Left cardiac atrium (tissue), 4 donors: ENCODE measurements around the gene ITGA6. TPM values are rescaled to one million over a fixed set of nuclear protein-coding genes. Genes with fewer than 3 reads are reported as not detected.

Experiments used
- ATAC-seq, 2 donors: fragments of 200-7000 bp; cut with Tn5 transposase; one replicate each; pipeline ENCODE4 v1.9.1; 2020; ENCODE audit warnings: mild to moderate bottlenecking in 2 of 2, moderate library complexity in 2 of 2
- DNase-seq: peaks from one replicate; pipeline ENCODE4 v3.0.0-alpha.2; 2020
- intact Hi-C, 2 donors: fragments of 100-400 bp; cut with DNase I; formaldehyde crosslinking; loops; one replicate each; pipeline versions ENCODE4 v1.14.1 to v1.15.1; 2022 to 2023
- total RNA-seq, 2 donors: library from RNA; stranded (reverse); fragmentation: NEBNext Ultra II Directional; extraction: Animal tissue kit (Norgen Biotek cat#: 25700); gene quantifications; one replicate each; pipeline ENCODE4 v1.2.1, GENCODE V29; 2021
- donor health status: DM: no; HTN: yes; CAD: no.
- donor health status: DM: no; HTN: yes; CAD: no; lungs with severe emphysema.
- donor health status: DM: yes; HTN: yes; CAD: no.
- donor health status: Dilated cardiomyopathy.

ITGA6 gene
- total RNA-seq, 2 donors from 2014 or later, result 47.0 to 53.3 TPM

GRCh38 chr2:172412984-172413492 is 14.3 kb upstream of the ITGA6 start:
- DNase-seq (no peak), ATAC-seq (peak in 1 of 2 donors; percentile 84)
- intact Hi-C loops, result no loop called here

DNA sequence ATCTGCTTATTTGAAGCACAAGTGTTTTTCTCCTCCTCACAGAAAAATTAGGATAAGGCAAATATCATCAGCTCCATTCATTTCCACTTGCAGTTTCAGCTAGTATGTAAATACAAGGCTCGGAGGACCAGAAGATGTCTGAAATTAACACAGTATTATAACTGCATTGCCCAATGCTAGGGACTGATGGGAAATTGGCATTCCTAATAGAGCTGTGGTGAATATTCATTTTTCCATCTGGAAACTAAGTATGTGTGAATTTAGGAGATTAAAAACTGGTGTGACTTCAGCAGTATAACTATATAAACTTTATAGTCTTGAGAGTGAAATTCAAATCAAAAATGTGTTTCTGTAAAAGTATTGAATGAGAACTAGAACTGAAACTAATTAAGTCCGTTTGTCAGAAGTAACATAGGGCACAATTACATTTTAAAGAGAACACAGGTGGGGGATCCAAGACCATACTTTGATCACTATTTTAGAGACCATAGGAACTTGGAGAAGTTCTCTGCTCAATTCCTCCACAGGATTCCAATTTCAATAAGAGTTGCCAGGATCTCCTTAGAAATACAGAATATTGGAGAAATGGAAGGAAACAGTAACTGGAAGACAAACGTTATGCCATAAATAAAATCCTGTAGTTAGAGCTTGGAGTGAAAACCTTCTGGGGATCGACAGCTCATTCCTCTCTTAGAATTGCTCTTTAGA is 12.1 kb upstream of the ITGA6 start:
- intact Hi-C loops, result loop anchor here in 1 of 2 donors (5.0 kb wide), 1 partner anchor 63 kb away; no protein-coding TSS in a partner anchor

DNA sequence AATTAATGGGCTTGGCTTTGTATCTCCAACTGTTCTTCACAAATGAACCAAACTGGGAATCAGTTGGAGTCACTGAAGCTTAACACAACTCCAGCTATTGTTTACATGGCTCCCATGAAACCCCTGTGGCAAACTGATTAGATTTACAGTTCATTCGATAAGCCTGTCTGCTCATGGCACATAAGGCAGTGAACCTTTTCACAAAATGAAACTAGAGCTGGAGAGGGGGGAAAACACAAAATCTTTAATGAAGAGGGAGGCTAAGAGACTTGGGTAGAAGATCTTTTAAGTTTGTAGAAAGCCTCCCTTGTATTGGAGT is 11.6 kb upstream of the ITGA6 start:
- DNase-seq (no peak), ATAC-seq (no peak)
- intact Hi-C loops, result loop anchor here in 1 of 2 donors (5.0 kb wide), 1 partner anchor 64 kb away; no protein-coding TSS in a partner anchor

More for the DNA sequence above, 12.1 kb upstream of the ITGA6 start:
- ATAC-seq (no peak), DNase-seq (no peak)

- no peak for ATAC-seq
- DNase-seq, result no peak
- intact Hi-C loops, result loop anchor here in 1 of 2 donors (5.0 kb wide), 1 partner anchor 64 kb away; no protein-coding TSS in a partner anchor
These were observed 10.8 kb upstream of the ITGA6 start for GRCh38 chr2:172416447-172417058.

- intact Hi-C loops, result no loop called here
- DNase-seq (no peak), ATAC-seq (no peak)
These were observed 7.2 kb upstream of the ITGA6 start for GRCh38 chr2:172420216-172420615.

DNA sequence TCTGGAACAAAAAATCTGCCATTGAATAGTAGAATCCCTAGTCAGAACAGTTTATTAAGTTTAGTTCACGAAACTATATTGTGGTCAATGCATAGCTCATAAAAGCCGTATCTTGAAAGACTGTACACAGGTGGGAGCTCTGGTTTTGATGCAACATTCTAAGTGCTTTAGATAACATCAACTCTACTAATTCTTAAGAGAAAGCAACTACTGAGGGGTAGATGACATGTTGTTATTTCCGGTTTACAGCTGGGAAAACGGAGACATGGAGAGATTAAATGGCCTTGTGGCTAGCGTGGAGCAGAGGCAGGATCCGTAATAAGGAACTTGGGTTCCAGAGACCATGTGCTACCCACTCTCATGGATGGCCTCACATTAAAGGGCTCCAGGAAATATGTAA is 4.2 kb upstream of the ITGA6 start:
- no peak for ATAC-seq
- intact Hi-C loops, result no loop called here
- DNase-seq, result no peak

DNA sequence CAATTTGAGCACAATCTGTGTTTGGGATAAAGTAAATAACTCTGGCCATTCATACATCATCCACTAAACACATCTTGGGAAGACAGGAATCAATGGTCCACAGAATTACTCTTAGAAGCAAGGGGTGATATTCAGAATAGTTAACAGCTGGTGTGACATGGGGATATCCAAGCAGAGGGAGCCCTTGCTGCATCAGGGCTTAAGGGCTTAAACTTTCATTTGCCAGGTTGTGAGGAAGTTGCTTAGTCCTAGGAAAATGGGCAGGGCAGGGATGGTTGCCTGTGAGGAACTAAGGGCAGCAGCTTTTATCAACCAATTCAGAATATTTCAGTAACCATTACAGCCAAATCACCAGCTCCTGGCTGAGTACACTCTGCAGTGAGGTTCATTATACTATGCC is 2.0 kb upstream of the ITGA6 start:
- ATAC-seq, result no peak

GRCh38 chr2:172426635-172427255 is 641 bp upstream of the ITGA6 start:
- intact Hi-C loops, result loop anchor here in 1 of 2 donors (5.0 kb wide), 1 partner anchor 36 kb away; no protein-coding TSS in a partner anchor
- no peak for ATAC-seq
- no peak for DNase-seq

More for the DNA sequence above, 2.0 kb upstream of the ITGA6 start:
- DNase-seq, result no peak
- intact Hi-C loops, result loop anchor here in 1 of 2 donors (5.0 kb wide), 1 partner anchor 37 kb away; no protein-coding TSS in a partner anchor

- DNase-seq (peak; percentile 61), ATAC-seq (peak; percentile 76 to 92)
- intact Hi-C loops, result loop anchor here in 1 of 2 donors (5.0 kb wide), 1 partner anchor 34 kb away; no protein-coding TSS in a partner anchor
These were observed 825 bp downstream of the ITGA6 start for GRCh38 chr2:172427990-172428831.

- intact Hi-C loops, result loop anchor here in 1 of 2 donors (5.0 kb wide), 1 partner anchor 33 kb away; no protein-coding TSS in a partner anchor
- no peak for ATAC-seq
- DNase-seq, result no peak
These were observed 1.4 kb downstream of the ITGA6 start for GRCh38 chr2:172428832-172429210.

DNA sequence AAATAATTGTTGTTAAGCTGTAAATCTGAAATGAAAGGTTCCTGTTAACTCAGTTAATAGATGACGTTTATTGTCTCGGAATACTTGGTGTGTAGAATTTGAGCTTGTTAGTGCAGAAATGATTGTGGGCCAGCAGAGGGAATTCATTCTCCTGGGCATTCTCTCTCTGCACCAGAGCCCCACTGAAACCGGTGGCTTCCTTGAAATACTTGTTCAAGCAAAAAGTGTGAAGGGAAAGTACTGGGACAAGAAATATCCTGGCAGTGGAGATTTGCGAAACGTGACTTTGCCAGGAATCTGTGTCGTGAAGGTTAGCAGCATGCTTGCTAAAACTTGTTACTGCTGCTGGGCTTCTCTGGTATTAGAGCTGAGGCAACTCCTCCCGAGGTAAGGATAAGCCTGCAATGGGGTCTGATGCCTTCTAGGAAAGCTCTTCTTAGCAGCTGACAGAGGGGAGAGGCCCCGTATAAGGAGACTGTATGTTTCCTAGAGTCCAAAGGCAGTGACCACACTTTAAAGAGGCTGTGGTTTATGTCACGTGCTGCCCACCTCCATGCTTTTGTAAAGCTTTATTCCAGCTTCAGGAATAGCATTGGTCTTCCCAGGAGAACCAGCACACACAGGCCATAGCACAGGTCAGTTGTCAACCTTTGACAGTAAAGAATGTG is 2.0 kb downstream of the ITGA6 start:
- DNase-seq, result no peak
- intact Hi-C loops, result loop anchor here in 1 of 2 donors (5.0 kb wide), 1 partner anchor 33 kb away; no protein-coding TSS in a partner anchor
- no peak for ATAC-seq

GRCh38 chr2:172430027-172430426 is 2.6 kb downstream of the ITGA6 start:
- DNase-seq (no peak), ATAC-seq (no peak)

DNA sequence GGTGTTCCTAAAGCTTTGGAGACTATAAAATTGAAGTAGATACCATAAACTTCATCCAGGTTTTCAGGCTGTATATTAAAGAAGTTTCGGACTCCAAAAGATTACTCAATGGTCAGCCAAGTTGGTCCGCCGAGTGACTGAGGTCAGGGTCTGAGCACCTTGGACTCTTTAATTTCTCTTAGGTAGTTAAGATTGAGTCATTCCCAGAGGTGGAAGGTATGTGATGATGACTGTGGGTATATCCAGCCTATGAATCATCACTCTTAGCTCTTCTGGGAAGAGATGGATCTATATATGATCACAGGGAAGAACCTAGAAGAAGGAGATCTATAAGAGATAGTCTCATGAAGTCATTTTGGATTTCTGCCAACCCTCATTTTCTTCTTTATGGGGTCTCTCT is 3.3 kb downstream of the ITGA6 start:
- intact Hi-C loops, result no loop called here
- DNase-seq (no peak), ATAC-seq (no peak)

More at GRCh38 chr2:172430027-172430426, 2.6 kb downstream of the ITGA6 start:
- intact Hi-C loops, result no loop called here

GRCh38 chr2:172431463-172431862 is 4.1 kb downstream of the ITGA6 start:
- ATAC-seq (peak; percentile 1 to 4), DNase-seq (peak; percentile 45)
- intact Hi-C loops, result no loop called here

GRCh38 chr2:172431993-172432392 is 4.6 kb downstream of the ITGA6 start:
- no peak for DNase-seq
- intact Hi-C loops, result no loop called here
- no peak for ATAC-seq

- intact Hi-C loops, result no loop called here
- ATAC-seq (no peak), DNase-seq (no peak)
These were observed 5.8 kb downstream of the ITGA6 start for GRCh38 chr2:172433144-172433543.

- ATAC-seq (no peak), DNase-seq (no peak)
- intact Hi-C loops, result no loop called here
These were observed 7.6 kb downstream of the ITGA6 start for GRCh38 chr2:172434821-172435605.

- intact Hi-C loops, result no loop called here
- ATAC-seq, result no peak
- no peak for DNase-seq
These were observed 8.2 kb downstream of the ITGA6 start for GRCh38 chr2:172435606-172435911.
